SK-N-SH treated with all-trans-retinoic acid at 6 μM for 48 hours (cell line): Measurements from ENCODE around the gene LOXHD1.

Experiments
- ARNTL ChIP-seq: fragments of 450-650 bp; formaldehyde crosslinking; IDR thresholded peaks from 2 replicates; pipeline ENCODE4 v1.5.0; 2020; ENCODE audit warnings: low read depth, mild to moderate bottlenecking, moderate library complexity, borderline replicate concordance
- CSDC2 ChIP-seq: fragments of 250-450 bp; sonication (Bioruptor Pico); IDR thresholded peaks from 2 replicates; pipeline ENCODE4 v1.5.0; 2020; ENCODE audit warnings: mild to moderate bottlenecking, moderate library complexity
- ESRRG ChIP-seq: fragments of 250-450 bp; sonication (Bioruptor Pico); IDR thresholded peaks from 2 replicates; pipeline ENCODE4 v1.6.1; 2021; ENCODE audit warnings: mild to moderate bottlenecking
- TF ChIP-seq, protein P1 (sequence below): fragments of 250-450 bp; sonication (Bioruptor Pico); IDR thresholded peaks from 2 replicates; pipeline ENCODE4 v1.5.1; 2020; ENCODE audit warnings: low read depth, mild to moderate bottlenecking, moderate library complexity
- TF ChIP-seq, protein P2 (sequence below): fragments of 250-450 bp; sonication (Bioruptor Pico); IDR thresholded peaks from 2 replicates; pipeline ENCODE4 v1.5.1; 2021; ENCODE audit warnings: mild to moderate bottlenecking, moderate library complexity
- TF ChIP-seq, protein P3 (sequence below): fragments of 250-450 bp; sonication (Bioruptor Pico); IDR thresholded peaks from 2 replicates; pipeline ENCODE4 v1.8.0; 2020; ENCODE audit warnings: mild to moderate bottlenecking, moderate library complexity, borderline replicate concordance

DNA sequence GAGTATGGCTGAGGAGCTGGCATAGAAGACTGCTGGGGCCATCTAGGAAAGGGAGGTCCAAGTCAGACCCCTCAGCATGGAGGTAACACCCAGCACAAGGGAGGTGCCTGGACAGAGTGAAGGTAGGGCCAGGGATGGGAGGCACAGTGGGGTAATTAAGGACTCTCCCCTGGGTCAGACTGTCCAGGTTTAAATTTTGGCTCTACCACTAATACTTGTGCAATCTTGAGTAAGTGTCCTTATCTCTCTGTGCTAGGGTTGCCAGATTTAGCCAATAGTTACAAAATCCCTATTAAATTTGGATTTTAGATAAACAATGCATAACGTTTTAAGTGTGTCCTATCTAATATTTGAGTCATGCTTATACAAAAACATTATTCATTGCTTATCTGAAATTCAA, 109.5 kb downstream of the LOXHD1 start:
- no peak for TF ChIP-seq CSDC2 (CRISPR knock-in tag)
- TF ChIP-seq, protein P1, sequence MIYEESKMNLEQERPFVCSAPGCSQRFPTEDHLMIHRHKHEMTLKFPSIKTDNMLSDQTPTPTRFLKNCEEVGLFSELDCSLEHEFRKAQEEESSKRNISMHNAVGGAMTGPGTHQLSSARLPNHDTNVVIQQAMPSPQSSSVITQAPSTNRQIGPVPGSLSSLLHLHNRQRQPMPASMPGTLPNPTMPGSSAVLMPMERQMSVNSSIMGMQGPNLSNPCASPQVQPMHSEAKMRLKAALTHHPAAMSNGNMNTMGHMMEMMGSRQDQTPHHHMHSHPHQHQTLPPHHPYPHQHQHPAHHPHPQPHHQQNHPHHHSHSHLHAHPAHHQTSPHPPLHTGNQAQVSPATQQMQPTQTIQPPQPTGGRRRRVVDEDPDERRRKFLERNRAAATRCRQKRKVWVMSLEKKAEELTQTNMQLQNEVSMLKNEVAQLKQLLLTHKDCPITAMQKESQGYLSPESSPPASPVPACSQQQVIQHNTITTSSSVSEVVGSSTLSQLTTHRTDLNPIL (CRISPR knock-in tag), result no peak
- no peak for TF ChIP-seq ARNTL
- TF ChIP-seq ESRRG (CRISPR knock-in tag), result no peak
- TF ChIP-seq, protein P2, sequence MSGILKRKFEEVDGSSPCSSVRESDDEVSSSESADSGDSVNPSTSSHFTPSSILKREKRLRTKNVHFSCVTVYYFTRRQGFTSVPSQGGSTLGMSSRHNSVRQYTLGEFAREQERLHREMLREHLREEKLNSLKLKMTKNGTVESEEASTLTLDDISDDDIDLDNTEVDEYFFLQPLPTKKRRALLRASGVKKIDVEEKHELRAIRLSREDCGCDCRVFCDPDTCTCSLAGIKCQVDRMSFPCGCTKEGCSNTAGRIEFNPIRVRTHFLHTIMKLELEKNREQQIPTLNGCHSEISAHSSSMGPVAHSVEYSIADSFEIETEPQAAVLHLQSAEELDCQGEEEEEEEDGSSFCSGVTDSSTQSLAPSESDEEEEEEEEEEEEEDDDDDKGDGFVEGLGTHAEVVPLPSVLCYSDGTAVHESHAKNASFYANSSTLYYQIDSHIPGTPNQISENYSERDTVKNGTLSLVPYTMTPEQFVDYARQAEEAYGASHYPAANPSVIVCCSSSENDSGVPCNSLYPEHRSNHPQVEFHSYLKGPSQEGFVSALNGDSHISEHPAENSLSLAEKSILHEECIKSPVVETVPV (CRISPR knock-in tag), result no peak
- TF ChIP-seq, protein P3, sequence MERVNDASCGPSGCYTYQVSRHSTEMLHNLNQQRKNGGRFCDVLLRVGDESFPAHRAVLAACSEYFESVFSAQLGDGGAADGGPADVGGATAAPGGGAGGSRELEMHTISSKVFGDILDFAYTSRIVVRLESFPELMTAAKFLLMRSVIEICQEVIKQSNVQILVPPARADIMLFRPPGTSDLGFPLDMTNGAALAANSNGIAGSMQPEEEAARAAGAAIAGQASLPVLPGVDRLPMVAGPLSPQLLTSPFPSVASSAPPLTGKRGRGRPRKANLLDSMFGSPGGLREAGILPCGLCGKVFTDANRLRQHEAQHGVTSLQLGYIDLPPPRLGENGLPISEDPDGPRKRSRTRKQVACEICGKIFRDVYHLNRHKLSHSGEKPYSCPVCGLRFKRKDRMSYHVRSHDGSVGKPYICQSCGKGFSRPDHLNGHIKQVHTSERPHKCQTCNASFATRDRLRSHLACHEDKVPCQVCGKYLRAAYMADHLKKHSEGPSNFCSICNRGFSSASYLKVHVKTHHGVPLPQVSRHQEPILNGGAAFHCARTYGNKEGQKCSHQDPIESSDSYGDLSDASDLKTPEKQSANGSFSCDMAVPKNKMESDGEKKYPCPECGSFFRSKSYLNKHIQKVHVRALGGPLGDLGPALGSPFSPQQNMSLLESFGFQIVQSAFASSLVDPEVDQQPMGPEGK (CRISPR knock-in tag), result no peak
